ENCODE measurements around the gene ACOT11. TPM values are rescaled to one million over a fixed set of nuclear protein-coding genes. Genes with fewer than 3 reads are reported as not detected.

ACOT11 gene
- total RNA-seq, 1 donor = 0.42 TPM

- peaks cover 17% of the 10 kb centered on the region for H3K4me1 ChIP-seq (ENCODE audit: insufficient read depth, low read length)
- no peak overlapping the region for H3K4me3 ChIP-seq (ENCODE audit: low read length)
- no peaks in the 10 kb centered on the region for H3K9me3 ChIP-seq (ENCODE audit: low read depth, low read length)
- no peaks in the 10 kb centered on the region for H3K27me3 ChIP-seq (ENCODE audit: insufficient read depth, low read length)
Measured at GRCh38 chr1:54649130-54649898, 101.3 kb downstream of the ACOT11 start.

DNA sequence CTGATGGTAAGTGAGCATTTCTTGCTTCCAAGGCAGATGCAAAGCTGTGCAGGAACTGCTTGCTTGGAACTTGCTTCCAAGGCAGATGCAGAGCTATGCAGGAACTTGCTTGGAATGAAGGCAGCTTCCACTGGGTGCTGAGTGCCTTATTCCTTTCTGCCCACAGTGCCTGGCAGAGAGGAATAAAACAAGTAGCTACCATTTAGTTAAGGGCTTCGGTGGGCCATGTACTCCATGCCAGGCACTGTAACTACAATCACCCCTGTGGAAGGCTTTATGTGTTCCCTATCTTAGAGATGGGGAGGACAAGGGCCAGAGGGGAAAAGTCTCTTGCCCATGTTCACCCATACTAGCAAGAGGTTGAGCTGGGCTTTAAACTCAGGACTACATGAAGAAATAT, 101.9 kb downstream of the ACOT11 start:
- H3K4me3 ChIP-seq (ENCODE audit: low read length) = no peak overlapping the region
- peaks cover 17% of the 10 kb centered on the region for H3K4me1 ChIP-seq (ENCODE audit: insufficient read depth, low read length)
- no peaks in the 10 kb centered on the region for H3K9me3 ChIP-seq (ENCODE audit: low read depth, low read length)
- no peaks in the 10 kb centered on the region for H3K27me3 ChIP-seq (ENCODE audit: insufficient read depth, low read length)

DNA sequence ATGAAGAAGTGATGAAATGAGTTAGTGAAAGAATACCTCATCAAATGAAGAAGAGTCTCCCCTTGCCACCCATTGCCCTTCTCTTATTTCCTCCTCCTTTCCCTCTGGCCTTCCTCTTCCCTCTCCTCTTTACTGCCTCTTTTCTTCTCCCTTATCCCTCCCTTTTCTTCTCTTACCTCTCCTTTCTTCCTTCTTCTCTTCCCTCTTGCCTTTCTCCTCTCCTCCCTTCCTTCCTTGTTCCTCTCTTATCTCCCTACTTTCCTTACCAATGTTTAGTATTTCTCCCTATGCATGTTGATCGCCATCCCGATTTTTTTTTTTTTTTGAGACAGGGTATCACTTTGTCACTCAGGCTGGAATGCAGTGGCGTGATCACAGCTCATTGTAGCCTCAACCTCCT, 102.4 kb downstream of the ACOT11 start:
- Histone ChIP-seq H3K27me3 (ENCODE audit: insufficient read depth, low read length) (no peaks in the 10 kb centered on the region), H3K4me1 (ENCODE audit: insufficient read depth, low read length) (peaks cover 17% of the 10 kb centered on the region), H3K9me3 (ENCODE audit: low read depth, low read length) (no peaks in the 10 kb centered on the region), H3K4me3 (ENCODE audit: low read length) (no peak overlapping the region)

- H3K4me3 ChIP-seq (ENCODE audit: low read length) = no peak overlapping the region
- peaks cover 17% of the 10 kb centered on the region for H3K4me1 ChIP-seq (ENCODE audit: insufficient read depth, low read length)
- H3K9me3 ChIP-seq (ENCODE audit: low read depth, low read length) = no peaks in the 10 kb centered on the region
- H3K27me3 ChIP-seq (ENCODE audit: insufficient read depth, low read length) = no peaks in the 10 kb centered on the region
Measured at GRCh38 chr1:54651608-54652007, 103.6 kb downstream of the ACOT11 start.

DNA sequence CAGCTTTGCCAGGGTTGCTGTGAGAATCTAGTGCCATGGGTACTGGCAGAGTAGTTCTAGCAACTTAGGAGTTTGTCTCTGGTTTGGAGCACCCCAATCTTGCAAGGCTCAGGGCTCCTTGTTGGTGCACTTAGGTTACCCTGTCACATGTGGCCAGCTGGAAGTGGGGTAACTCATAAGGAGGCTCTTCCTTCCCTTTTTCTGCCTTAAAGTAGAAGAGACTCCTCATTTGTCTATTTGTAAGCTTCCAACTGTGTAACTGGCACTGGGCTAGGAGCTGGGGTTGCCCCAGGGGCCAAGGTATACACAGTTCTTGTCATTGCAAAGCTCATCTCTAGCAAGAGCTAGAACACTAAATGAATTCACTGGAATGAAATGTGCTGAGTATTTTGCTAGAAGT, 104.1 kb downstream of the ACOT11 start:
- H3K4me3 ChIP-seq (ENCODE audit: low read length) = no peak overlapping the region
- no peaks in the 10 kb centered on the region for H3K9me3 ChIP-seq (ENCODE audit: low read depth, low read length)
- H3K4me1 ChIP-seq (ENCODE audit: insufficient read depth, low read length) = peaks cover 17% of the 10 kb centered on the region
- H3K27me3 ChIP-seq (ENCODE audit: insufficient read depth, low read length) = no peaks in the 10 kb centered on the region

GRCh38 chr1:54653036-54653435, 105.0 kb downstream of the ACOT11 start:
- peaks cover 1% of the 10 kb centered on the region for H3K9me3 ChIP-seq (ENCODE audit: low read depth, low read length)
- H3K4me3 ChIP-seq (ENCODE audit: low read length) = no peak overlapping the region
- no peaks in the 10 kb centered on the region for H3K27me3 ChIP-seq (ENCODE audit: insufficient read depth, low read length)
- H3K4me1 ChIP-seq (ENCODE audit: insufficient read depth, low read length) = peaks cover 17% of the 10 kb centered on the region

GRCh38 chr1:54658164-54658913, 110.3 kb downstream of the ACOT11 start:
- Histone ChIP-seq H3K9me3 (ENCODE audit: low read depth, low read length) (peaks cover 7% of the 10 kb centered on the region), H3K27me3 (ENCODE audit: insufficient read depth, low read length) (no peaks in the 10 kb centered on the region), H3K4me3 (ENCODE audit: low read length) (no peak overlapping the region), H3K4me1 (ENCODE audit: insufficient read depth, low read length) (no peaks in the 10 kb centered on the region)

Other genes starting within 250 kb of the ACOT11 start
- gene SSBP3, start 141.8 kb upstream of the ACOT11 start, total RNA-seq = 20.8 TPM
- not detected for gene FAM151A, start 75.3 kb downstream of the ACOT11 start, total RNA-seq
- gene MROH7, start 93.6 kb downstream of the ACOT11 start, total RNA-seq = 0.42 TPM
- gene TTC4, start 167.6 kb downstream of the ACOT11 start, total RNA-seq = 18.6 TPM
- gene PARS2, start 216.3 kb downstream of the ACOT11 start, total RNA-seq = 0.10 TPM

Data from mononuclear cell (primary cell).